HG02884 (cell line): ENCODE measurements around the gene HPSE.
A peak's percentile ranks its signal among the peaks of the same experiment; 100 is the strongest.
"Not testable (repeated sequence)": the region's sequence is repeated elsewhere in the genome, so short reads cannot be mapped to it uniquely, and the experiment has no call there.

Source experiments
- ATAC-seq: cut with Tn5 transposase; IDR thresholded peaks from one replicate; pipeline ENCODE4 v1.9.1; 2021; ENCODE audit warnings: mild to moderate bottlenecking, moderate library complexity; ENCODE audit not compliant: unreplicated experiment

The HPSE gene

DNA sequence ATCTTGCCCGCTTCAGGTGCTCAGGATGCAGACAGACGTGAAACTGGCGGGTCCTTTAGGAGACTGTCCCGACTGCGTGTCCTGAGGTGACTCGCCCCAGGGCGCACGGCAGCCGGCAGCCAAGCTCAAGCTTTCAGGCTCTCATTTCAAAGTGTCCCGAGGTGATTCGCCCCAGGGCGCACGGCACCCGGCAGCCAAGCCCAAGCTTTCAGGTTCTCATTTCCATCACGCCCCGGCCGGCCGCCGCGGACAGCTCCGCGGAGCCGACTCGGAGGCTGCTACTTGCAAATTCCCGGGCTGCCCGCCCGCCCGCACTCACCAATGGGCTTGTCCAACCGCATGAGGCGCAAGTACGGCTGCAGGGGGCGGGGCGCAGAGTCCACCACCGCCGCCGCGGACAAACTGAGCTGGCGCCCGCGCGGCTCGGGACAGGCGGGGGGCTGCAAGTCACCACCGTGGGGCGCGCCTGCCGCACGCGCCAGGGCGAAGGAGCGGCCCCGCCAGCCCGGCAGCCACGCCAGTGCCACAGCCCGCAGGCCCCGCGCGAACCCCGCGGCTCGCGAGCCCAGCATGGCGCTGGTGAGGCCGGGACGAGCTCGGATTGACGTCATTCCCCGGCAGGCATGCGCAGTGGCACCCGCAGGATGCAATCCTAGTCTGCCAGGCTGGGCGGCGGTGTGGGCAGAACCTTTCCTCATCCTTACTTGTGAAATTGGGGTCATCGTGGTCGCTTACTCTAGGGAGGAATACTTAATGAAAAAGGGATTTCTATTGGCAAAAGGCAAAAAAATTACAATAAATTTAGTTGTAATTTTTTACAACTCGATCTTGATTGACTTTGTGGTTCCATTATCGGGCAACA lies 50.2 kb downstream of the HPSE start, which contains the start of gene COQ2:
TSS of gene COQ2 (minus strand) at position 606 of the 862 bp plus-strand sequence. CDS start at position 572, 34 bp downstream.
- ATAC-seq = peak; percentile 81

GRCh38 chr4:83283181-83283580 lies 51.5 kb downstream of the HPSE start:
- no peak for ATAC-seq

- ATAC-seq = no peak
Measured at GRCh38 chr4:83282049-83282535, 52.6 kb downstream of the HPSE start.

DNA sequence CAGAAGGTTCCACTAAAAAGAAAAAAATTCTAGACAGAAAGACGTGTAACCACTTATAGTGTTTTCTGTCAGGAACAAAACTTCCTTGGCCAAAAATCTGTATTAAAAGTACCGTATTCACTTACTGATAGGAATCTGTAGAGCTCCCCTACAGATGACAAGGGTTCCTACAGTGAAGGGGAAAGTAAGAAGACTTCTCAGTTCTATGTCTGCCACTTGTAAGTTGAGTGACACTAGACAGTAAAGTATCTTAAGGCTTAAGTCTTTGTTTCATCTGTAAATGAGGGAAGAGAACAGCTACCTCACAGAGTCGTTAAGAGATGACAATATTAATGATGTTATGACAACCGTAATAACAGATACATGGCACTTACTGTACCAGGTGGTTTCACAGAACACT lies 53.3 kb downstream of the HPSE start:
- ATAC-seq = no peak

GRCh38 chr4:83276299-83277040 lies 58.2 kb downstream of the HPSE start:
- peak; percentile 65 for ATAC-seq

DNA sequence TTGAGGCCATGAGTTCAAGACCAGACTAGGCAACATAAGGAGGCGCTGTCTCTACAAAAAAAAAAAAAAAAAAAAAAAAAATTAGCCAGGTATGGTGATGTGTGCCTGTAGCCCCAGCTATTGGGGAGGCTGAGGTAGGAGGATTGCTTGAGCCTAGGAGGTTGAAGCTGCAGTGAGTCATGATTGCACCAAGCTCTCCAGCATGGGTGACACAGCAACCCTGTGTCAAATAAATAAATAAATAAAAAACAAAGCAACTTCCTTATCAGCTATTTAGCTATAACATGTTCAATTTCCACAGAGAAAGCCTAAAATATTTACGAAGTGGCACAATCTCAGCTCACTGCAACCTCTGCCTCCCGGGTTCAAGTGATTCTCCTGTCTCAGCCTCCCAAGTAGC lies 60.7 kb downstream of the HPSE start:
- not testable (repeated sequence) for ATAC-seq

DNA sequence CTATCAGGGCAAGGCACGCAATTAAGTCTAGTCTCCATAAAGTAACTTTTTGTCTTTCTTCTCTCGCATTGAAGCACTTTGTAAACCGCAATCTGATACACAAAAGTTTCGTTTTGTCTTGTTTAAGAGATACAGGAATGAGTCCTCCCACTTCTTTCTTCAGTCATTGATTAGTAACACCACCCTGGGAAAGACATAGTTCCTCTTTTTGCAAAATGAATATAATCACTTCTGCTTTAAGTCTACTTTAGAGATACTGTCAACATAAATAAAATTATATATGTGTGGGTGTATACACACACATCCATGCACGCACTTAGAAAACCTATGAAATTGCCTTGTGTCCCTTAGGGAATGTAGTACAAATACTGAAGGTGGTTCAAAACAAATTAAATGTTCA lies 61.7 kb downstream of the HPSE start:
- peak; percentile 71 for ATAC-seq

- ATAC-seq = no peak
Measured at GRCh38 chr4:83269256-83269655, 65.4 kb downstream of the HPSE start.

GRCh38 chr4:83268491-83268890 lies 66.2 kb downstream of the HPSE start:
- ATAC-seq = no peak

- no peak for ATAC-seq
Measured at GRCh38 chr4:83267830-83268475, 66.7 kb downstream of the HPSE start.

- ATAC-seq = no peak
Measured at GRCh38 chr4:83267121-83267829, 67.4 kb downstream of the HPSE start.

DNA sequence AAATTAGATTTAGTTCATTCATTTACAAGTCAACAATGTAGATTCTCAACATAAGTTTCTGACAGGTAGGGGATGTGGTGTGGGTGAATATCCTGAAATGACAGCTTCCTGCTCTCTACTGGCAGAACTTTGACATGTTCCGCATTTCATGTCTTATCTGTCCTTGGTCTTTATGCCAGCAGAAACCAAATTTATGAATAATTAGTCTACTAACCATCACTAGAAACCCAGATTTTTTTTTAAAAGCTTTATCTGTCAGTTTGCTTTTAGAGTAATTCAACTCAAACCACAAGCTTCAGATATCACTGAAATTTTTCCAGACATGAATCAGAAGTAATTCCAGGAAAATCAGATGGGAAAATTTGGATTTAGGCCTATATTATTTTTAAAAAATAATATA lies 68.0 kb downstream of the HPSE start:
- ATAC-seq = no peak

DNA sequence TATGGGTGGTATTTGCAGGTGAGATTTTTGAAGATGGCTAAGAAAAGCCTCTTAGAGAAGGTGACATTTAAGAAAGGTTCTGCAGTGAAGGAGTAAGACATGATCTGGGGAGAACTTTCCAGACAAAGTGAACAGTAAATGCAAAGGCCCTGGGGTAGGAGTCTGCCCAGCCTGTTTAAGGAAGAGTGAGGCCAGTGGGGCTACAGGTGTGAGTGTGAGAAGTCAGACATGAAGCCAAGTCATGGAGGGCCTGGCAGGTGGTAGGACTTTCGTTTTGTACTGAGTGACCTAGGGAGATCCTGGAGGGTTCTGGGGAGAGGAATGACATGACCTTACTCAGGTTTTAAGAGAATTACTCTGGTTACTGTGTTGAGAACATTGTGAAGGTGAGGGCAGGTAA lies 71.5 kb downstream of the HPSE start:
- ATAC-seq = no peak

DNA sequence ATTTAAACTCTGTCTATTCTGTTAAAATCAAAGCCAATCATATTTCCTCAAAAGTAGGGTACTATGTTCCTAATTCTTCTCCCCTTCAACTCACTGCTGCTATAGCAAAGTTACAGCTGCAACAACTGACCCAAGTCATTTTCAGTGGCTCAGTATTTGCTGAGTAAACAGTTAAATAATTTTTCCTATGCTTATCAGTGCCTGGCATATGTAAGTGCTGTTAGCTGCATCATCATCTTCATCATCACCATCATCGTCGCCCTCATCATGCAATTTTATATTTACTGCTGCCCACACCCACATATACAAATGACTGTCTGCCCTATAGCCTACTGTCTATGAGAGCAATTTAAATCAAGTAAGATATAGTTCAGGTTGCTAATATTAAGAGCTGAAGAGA lies 72.0 kb downstream of the HPSE start:
- ATAC-seq = no peak

DNA sequence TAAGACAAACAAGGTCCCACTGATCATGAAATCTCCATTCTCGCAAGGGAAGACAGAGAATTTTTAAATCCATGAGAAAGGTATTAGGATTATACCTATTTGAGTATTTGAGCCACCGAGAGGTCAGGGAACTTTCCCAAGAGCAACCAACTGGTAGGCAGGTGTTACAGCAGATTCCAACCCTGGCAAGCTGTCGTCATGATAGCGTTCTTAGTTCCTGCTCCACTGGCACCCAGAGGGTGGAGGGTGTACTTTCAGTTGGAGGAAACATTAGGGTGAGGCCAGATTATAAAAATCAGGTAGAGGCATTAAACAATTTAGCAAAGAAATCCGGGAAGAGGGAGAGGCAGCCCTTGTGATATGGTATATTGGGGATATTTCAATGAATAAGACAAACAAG lies 73.3 kb downstream of the HPSE start:
- no peak for ATAC-seq

DNA sequence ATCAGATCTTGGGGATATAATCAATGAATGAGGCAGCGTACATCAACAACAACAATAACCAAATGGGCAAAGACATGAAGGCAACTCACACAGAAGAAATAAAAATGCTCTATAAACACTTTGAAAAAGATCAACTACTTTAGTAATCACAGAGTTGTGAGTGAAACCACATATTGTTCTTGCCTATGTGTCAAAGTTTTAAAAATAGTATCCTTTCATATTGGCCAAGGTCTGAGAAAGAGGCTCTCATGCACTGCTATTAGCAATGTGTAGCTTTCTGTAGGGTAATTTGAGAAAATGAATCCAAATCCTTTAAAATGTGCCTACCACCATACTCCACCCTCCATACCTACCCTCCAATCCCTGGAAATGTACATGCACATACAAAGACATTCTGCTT lies 75.1 kb downstream of the HPSE start:
- ATAC-seq = peak; percentile 43

- ATAC-seq = no peak
Measured at GRCh38 chr4:83258461-83258860, 76.2 kb downstream of the HPSE start.

GRCh38 chr4:83257811-83258210 lies 76.8 kb downstream of the HPSE start:
- no peak for ATAC-seq

DNA sequence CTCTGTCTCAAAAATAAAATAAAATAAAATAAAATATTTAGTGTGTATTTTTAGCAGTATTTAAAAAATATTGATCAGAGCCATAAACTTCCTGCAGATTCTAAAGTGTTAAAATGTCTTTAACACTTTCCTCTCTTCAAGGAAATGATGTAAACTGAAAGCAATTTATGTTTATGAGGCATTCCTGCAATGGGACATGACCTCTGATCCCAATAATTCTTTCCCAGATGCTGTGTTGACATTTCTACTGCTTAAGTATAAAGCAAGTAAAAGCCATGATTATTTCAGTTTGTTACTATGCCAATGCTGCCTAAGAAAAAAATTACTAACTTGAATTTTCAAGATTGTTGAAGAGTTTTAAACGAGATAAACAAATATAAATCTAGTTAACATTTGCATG lies 79.1 kb downstream of the HPSE start:
- no peak for ATAC-seq

- ATAC-seq = peak; percentile 53
Measured at GRCh38 chr4:83252782-83253405, 81.8 kb downstream of the HPSE start.
